Occipital lobe (tissue), 2 donors: ENCODE measurements around the gene RPRD1B. TPM values are rescaled to one million over a fixed set of nuclear protein-coding genes. Genes with fewer than 3 reads are reported as not detected.

Source experiments
- DNase-seq: peaks from one replicate; lab custom pipeline; 2025; lab: John Stamatoyannopoulos, UW
- total RNA-seq: library from RNA; depleted of rRNA; stranded (reverse); fragments of >200 nt; gene quantifications from one replicate; pipeline ENCODE4 v1.2.3, GENCODE V29; 2014

The RPRD1B gene
- total RNA-seq, 1 donor from 2014 or later = 34.3 TPM

DNA sequence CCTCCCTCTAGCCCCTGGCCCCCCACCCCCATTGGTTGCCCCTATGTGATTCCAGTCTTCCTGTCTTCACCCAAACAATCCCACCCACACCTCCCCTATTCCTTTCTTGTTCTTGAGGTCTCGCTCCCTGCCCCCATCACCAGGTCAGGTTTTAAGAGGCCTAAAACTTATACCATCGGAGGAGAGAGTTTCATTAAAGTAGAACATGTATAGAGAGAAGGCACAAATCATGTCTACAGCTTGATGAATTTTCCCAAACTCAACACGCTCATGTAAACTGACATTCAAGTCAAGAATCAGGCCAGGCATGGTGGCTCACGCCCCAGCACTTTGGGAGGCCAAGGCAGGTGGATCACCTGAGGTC, 87.1 kb downstream of the RPRD1B start:
- DNase-seq = no peak

DNA sequence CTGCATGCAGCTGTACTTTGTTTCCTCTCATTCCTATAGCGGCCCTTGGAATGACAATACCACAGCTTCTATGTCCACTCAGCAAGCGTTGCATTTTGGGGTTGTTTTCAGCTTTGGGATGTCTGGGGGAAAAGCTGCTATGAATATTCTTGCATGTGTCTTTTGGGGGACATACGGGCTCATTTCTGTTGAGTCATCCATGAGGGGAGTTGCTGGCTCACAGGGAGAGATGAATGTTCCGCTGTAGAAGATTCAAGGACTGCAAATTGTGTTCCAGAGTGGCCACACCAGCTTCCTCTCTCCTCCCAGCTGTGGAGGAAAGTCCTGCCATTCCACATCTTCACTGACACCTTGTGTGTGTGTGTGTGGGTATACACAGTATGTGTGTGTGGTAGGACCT, 88.2 kb downstream of the RPRD1B start:
- DNase-seq = no peak

DNA sequence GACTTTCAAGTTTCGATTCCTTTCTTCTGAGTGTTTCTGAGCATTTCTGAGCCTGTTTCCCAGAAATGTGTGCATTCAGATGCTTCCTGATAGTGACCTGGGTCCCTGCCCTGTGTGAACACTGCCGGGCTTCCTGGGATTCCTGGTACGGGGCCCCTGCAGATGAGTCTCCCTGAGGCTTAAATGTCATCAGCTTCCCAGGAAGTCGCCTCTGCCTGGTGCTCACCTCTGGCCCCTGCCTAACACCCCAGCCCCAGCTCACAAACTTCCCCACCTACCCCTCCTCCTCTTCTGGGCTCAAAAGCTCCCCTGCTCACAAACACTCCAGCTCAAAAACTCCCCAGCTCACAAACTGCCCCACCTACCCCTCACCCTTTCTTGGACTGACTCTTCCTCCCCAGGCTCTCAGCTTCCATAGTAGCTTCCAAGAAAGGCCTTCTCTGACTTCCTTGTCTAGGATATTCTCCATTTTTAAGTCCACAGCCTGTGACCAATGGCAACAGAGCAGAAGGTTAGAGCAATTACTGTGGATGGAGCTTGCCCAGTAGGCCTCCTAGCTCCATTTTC, 89.6 kb downstream of the RPRD1B start:
- DNase-seq = no peak

DNA sequence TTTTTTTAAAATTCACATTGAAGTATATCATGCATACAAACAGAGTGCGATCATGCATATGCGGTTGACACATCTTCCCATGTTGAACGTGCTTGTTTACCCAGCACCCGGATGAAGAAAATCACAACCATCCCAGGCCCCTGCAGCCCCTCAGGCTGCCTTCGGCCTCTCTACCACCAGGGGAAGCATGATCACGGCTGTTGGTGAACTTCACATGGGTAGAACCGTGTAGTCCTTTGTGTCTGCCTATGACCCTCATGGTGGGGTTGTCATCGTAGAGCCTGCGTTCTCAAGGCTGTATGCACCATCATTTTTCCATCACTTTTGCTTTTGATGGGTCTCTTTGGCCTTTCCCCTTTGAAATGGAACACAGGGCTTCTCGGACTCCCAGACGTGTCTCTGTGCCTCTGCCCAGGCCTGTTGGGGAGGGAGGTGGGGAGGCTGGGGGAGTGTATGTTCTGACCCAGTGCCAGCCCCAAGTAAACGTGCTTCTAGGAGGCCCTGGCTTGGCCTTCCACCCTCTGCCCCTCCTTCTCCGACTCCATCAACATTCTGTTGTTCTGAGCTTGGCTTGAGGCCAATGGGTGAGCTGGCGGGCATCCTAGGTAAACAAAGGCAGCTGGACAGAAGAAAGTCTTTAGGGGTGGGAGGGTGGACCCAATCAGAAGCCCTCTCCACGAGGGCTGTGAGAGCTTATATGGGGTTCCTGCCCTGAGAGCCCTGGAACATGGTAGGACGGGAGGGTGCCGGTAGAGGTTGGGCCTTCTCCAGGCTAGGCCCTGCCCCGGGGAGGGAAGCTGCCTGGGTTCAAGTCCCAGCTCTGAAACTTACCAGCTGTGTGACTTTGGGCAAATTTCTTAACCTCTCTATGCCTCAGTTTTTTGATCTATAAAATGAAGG, 91.9 kb downstream of the RPRD1B start:
- no peak for DNase-seq

DNA sequence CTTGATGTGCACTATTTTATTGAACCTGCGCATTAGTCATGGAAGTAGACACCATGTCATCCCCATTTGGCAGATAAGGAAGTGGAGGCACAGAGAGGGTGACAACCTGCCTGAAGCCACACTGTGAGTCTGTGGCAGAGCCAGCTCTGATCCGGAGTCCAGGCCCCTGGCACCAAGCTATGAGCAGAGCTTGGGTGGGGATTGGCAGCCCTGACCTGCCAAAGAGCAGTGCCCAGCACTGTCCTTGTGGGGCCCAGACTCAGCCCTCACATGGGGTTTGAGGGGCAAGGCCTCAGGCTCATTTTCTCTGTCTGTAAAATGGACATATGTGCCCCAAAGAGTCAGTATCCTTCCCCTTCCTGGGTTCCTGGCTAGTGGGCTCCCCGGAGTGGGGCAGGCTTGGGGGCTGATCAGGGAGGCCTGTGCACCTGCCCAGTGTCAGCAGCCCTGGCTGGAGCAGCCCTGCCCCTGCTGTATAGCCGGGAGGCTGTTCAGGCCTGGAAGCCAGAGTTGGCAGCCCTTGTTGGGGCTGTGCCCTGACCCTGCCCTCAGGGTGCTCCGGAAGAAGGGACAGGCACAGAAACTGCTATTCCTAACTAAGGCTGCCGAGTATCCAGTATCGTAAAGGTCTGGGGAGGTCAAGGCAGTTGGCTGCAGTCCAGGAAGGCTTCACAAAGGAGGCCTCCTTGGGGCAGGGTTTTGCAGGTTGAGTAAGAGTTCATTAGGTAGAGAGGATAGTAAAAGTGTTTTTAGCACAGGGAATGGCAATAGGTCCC, 92.8 kb downstream of the RPRD1B start:
- no peak for DNase-seq

DNA sequence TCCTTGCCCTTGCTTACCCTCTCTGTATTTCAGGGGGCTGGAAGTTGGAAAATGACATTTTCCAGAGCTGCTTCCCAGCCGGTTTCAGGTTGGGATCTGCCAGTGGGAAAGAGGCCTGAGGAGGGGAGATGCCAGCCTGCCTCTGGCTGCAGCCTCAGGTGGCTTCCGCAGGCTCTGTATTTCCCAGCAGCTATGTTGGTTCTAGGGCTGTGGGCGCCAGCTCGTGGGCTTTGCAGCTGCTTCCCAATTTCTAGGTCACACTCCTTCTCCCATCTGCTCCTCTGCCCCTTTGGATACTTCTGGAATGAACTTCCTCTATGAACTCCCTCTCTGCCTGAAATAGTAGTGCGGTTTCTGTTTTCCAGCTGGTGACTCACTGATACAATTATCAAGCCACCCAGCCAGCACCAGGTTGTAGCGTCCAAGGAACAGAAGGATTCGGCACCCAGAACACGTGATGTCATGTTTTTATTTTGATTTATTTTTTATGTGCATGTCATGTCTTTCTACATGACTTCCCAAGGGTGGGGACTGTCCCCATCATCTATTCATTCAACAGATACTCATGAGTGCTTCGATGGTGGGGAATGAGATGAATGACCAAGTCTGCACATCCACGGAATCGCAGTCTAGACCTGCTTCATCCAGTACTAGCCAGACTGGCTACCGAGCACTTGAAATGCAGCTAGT, 93.5 kb downstream of the RPRD1B start:
- DNase-seq = no peak

DNA sequence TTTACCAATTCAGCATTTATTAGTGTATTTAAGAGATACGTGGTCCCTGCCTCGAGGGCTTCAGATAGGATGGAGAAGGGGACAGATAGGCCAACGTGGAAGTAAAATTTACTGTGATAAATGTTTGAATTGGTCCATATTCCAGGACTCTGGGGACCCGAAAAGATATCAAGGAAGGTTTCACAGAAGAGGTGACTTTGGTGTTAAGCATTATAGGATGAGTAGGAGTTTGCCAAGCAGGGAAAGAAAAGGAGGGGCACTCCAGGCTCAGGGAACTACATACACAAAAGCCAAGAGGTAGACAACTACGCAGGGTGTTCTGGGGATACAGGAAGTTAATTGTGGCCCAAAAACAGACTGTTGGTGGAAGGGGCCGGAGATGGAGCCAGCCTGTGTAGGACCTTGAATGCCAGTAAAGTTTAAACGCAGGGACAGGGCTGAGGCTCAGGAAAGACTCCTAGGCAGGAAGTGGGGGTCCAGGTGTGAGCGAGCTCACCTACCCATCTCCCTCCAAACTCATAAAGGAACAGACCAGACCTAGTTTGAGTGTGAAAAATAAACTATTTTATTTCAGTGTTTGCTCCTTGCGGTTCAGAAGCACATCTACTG, 94.5 kb downstream of the RPRD1B start:
- no peak for DNase-seq

DNA sequence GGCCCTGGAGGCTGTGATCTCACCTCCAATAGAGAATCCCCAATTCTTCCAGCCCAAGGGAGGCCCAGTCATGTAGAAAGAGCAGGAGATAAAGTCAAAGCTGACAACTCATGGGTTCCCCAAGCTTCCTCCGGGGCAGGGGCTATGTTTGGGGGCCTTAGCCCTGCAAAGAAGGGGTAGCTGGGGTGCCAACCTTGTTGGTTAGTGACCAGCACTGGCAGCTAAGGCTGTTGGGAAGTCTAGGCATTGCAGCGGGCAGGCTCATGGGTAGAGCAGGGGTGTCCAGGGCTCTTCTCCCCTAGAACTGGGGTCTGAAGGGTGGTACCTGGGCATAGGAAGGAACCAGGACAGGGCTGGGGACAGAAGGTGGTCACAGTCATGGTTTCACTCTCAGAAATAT, 95.1 kb downstream of the RPRD1B start:
- no peak for DNase-seq

DNA sequence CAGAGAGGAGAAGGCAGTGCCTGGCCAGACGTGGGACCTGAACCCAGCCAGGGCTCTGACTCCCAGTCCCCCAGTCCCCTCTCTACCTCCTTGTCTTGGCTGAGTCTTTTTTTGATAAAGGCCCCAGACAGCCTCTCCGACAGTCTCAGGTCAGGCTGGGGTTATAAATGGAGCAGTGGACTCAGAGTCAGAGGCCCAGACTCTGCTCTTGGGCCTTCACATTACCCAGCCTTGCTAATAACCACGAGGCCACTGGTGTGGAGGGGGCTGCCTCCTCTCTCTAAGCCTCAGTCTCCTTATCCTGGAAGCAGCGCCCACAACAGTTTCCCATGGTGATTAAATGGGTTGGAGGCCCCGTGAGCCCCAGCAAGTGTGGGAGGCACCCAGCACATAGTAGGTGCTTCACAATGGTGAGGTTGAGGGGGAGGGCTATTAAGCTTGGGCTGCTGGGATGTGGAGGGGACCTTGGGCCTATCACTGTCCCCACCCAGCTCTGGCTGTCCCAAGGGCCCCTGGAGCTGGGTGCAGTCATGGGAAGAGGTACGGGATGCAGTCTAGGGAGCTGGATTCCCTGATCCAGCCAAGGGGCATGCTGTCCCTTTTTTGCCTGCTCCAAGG, 95.8 kb downstream of the RPRD1B start:
- DNase-seq = no peak

DNA sequence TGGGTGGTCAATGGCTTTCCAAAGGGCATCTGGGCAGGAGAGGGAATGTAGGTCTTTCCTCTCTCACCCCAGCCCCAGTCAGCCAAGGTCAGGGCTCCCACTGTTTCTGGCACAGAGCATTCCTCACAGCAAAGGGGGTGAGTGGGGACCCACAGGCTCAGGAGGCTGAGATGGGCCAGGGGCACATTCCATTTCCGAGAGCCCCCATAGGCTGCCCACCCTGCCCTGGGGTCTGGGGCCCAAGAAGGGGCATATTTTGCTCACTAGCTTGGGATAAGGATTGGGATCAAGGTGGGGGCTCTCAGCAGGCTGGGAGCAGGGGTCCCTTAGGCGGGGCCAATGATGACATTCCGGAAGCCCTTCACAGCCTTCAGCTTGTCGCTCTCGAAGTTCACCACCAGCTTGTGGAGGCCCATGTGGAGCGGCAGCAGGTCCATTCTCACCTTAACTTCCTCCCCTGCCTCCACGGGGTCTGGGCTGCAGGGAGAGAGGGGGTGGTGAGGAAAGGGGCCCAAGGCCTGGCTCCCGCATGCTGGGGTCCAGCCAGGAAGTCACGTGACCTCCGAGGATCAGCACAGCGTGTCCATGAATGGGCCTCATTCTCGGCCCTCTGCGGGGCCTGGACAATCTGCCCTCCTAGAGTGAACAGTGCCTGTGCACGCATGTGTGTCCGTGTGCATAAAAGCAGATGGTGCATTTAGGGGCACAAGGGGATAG, 96.5 kb downstream of the RPRD1B start:
- DNase-seq = no peak

DNA sequence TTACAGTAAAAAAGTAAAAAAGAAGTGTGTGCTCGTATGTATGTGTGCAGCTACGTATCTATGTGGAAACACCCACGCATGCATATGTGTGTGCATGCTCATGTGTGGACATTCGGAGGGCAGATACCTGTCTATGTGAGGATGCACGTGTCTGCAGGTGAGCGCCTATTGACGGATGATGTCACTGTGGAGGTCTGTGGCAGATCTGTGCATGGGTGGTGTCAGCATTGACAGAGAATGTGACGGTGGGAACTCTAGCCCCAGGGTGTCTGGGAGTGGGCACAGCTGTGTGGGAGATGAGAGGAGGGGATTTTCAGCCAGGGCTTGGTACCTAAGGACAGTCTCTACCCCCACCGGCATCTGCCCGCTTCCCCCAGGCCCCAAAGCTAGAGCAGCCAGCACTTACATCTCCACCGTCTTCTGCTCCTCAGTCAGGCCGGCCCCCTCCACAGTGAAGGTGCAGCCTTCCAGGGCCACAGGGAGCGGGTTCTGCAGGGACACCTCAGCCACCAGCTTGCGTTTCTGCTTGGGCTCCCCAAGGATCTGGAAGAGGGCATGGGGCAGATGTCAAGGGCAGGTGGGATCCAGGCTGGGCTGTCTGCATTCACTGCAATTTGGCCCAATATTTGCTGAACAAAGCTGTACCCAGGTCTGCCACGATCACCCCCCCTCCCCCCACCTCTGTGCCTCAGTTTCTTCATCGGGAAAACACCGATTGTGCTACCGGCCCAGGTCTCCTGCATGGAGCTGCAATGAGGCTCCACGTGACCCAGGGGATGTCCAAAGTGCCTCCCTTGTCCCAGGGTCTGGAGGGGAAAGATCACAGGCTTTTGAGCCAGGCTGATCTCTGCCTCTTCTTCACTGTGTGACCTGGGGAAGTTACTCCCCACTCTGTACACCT, 97.4 kb downstream of the RPRD1B start:
- no peak for DNase-seq

DNA sequence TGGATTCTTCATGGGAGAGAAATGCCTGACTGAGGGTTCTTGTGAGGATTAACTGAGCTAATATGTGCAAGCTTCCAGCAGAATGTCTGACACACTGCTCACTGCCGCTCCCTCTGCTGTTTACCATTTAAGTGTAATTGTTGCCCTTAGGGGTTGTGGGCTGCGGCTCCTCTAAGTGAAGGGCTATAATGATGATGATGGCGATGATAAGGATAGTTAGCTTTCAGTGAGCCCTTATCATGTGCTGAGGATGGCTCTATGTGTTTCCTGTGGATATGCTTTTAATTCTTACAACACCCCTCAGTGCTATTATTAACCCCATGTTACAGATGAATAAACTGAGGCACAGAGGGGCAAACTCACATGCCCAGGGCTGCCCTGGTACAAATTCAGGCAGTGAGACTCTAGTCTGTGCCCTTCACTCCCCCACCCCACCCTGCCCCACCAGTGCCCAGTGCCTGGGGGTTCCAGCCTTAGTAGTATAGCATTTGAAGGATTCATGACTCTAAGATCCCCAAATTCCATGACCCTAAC, 98.1 kb downstream of the RPRD1B start:
- no peak for DNase-seq

DNA sequence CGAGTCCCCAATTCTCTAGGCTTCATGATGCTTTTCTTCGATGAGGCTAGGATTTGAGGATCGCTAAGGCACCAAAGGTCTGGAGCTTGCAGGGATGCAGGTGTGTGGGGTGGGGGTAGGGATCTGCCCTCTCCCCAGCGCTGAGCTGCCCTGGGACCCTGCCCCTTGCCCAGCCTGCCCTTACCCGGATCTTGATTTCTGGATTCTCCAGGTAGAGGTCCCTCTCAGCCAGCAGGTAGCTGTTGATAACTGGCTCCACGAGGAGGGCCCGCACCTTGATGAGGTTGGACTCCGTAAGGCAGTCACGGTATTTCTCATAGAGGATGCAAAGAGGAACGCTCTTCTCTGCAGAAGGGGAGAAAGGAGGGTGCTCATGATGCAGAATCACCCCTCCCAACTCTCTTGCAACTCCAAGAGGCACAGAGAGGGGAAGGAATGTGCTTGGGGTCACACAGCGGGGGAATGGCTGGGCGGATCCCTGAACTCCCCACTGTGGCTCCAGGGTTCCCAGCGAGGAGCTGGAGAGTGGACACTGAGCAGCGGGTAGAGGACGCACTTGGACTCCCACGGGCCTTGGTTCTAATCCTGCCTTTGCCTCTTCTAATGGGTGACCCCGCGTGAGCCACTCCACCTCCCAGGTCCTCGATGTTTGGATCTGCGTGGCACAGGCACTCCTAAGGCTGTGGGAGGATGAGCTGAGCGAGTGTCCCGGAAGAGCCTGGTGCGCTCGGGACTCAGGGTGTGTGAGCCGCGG, 98.8 kb downstream of the RPRD1B start:
- DNase-seq = no peak

DNA sequence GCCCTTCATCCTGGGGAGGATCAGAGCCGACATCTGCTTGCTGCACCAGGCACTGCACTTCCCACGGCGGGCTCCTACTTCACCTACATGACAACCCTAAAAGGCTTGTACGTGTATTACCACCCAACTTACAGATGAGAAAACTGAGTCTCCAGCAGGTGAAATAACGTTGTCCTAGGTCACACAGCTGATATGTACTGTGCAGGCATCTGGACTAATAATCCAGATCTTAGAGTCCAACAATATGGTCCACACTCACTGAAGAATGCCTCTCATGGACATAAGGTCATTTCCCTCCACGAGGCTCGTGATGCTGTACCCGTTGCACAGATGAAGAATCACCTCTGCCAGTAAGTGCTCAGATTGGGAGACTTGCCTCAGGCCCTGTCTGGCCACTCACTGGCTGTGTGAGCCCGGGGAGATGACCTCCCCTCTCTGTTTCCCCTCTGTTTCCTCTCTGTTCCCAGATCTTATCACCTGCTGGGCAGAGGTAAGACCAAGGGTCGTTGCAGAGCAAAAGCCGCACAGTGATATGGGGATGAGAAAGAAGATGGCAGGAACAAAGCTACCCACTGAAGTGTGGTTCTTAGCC, 99.5 kb downstream of the RPRD1B start:
- DNase-seq = no peak

DNA sequence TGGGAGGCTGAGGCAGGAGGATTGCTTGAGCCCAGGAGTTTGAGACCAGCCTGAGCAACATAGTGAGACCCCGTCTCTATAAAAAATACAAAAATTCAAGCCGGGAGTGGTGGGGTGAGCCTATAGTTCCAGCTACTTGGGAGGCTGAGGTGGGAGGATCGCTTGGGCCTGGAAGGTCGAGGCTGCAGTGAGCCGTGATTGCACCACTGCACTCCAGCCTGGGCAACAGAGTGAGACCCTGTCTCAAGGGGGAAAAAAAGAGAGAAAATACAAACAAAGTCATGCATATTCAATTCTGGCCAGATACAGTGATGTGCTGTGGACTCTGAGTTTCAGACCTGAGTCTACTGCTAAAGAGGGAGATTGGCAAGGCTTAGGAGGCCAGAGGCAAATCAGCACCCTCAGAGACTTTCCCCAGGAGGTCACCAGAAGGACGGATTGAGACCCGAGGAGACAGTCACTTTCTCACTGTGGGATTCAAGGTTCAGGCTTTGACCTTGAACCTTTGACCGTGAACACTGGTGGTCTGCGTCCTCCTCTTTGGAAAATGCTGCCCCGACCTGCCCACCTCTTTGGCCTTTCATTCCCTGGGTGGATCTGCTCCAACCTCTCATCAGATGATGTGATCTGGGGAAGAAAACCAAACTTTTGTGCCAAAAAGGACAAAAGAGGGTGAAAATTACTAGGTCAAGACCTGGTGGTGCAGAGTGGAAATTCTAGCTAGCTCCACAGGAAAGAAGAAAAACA, 100.3 kb downstream of the RPRD1B start:
- DNase-seq = no peak

DNA sequence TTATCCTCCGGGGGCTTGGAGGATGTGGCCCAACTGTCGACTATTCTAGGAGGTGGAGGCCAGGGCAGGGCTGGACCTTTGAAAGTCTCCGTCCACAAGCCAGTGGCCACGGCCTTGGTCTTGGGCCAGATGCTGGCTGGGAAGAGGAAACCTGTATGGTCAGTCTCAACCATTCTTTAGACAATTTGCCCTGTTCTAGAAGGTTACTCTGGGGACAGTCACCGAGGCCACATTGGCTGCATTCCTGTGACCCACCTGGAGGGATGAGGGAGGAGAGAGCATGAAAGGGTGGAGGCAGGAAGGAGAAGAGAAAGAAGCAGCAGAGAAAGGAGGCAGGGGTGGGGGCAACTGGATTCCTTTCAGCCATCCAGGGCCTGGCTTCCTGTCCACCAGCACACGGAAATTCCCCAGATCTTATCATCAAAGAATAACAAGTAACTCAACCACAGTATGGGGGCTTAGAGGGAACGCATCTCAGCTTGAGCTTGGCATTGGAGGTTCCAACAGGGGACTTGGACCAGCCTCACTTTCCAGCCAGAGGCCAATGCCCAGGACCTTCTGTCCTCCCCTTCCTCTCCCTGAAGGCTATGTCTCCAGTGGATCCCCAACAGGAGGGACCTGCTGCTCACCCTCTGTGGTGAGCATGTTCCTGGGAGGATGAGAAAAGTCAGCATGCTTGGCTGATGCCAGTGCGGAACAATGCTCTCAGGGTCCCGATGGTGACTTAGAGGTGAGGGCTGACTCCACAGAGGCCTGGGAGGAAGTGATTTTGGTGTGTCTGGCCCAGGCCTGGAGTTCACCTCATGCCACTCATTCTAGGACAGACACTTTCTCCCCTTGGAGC, 101.1 kb downstream of the RPRD1B start:
- DNase-seq = no peak
